T-helper 1 cell (primary cell): ENCODE results near the gene CSNK1D.
A peak's percentile ranks its signal among the peaks of the same experiment; 100 is the strongest.

Source experiments
- DNase-seq, 5 donors: peaks; one replicate each; pipeline ENCODE4 v3.0.0-alpha.2; 2012 to 2020

CSNK1D gene

DNA sequence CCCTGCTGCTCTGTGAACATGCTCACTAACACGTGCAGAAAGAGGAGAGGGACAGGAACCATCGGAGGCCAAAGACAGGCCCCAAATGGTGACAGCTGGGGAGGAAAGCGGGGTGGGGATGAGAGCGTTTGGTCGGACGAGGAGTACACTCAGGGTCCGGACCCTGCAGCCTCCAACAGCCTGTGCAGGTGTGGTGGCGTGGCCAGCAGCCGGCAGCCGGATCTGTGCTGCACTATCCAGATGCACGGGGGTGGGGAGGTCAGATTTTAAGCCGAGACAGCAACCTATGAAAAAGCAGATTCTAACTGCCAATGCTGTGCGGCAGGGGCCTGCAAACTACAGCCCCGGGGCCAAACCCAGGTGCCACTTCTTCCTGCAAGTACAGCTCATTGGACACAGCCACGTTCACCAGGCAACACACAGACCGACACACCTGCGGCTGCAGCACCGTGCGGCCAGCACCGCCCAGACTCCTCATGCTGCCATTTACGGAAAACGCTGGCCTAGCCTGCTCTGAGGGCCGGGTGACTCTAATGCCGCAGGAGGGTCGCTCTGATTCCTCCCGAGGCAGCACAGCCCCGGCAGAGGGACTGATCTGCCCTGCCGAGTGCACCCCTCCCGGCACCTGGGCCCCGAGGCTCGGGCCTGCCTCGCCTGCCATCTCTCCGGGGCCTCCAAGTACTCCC, 23.5 kb downstream of the CSNK1D start:
- DNase-seq = no peak

GRCh38 chr17:82248815-82249674, 24.5 kb downstream of the CSNK1D start:
- DNase-seq = no peak

- DNase-seq = no peak
These were observed 25.4 kb downstream of the CSNK1D start for GRCh38 chr17:82247856-82248671.

- no peak for DNase-seq
These were observed 26.2 kb downstream of the CSNK1D start for GRCh38 chr17:82247182-82247823.

DNA sequence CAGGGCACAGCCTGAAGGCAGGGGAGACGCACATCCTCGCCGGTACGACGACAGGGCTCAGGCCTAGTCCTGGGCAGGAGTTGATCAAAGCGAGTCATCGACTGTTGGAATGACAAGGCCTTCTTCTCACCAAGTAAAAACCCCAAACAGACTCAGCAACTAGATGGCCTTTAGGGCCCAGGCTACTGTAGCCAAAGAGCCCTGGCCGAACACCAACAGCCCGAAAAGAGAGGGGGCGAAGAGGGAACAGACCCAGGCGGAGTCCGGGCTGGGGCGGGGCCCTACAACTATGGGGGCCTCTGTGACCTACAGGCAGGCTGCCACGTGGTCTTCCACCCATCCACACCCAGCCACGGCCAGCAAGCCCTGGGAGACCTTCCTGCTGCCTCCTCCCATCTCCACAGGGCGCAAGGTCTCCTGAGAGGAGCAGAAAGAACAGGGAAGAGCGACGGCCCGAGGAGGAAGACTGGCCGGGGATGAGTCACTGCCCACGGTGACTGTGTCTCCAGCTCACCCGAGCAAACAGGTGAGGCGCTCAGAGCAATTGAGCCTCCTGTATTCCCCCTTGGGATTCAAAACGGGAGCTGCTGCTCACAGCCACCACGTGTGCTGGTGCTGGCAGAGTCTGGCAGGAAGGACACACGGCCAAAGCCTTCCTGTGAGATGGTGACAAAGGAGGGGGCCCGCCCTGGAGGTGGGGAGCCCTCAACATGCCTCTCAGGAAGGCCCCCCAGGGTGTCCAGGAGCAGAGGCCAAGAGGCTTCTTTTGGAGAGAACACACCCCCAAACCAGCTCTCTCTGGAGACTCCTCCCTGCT, 26.9 kb downstream of the CSNK1D start:
- no peak for DNase-seq

DNA sequence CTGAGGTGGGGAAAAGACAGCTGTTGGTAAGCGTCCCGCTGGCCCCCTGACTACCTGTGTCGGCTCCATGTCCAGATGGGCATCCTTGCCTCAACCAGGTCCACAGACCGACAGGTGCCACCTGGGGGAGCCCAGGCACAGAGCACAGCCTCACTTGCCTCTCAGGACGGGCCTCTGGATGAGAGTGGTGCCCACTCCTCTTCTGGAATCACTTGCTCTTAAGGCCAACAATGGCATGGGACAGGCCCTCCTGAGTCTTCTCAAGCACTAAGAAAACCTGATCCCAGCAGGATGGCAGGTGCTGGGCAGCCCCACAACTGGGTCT, 27.5 kb downstream of the CSNK1D start:
- DNase-seq = no peak

- no peak for DNase-seq
These were observed 28.1 kb downstream of the CSNK1D start for GRCh38 chr17:82245134-82246039.

- no peak for DNase-seq
These were observed 28.9 kb downstream of the CSNK1D start for GRCh38 chr17:82244413-82245133.

GRCh38 chr17:82243648-82244412, 29.7 kb downstream of the CSNK1D start:
- DNase-seq = no peak

DNA sequence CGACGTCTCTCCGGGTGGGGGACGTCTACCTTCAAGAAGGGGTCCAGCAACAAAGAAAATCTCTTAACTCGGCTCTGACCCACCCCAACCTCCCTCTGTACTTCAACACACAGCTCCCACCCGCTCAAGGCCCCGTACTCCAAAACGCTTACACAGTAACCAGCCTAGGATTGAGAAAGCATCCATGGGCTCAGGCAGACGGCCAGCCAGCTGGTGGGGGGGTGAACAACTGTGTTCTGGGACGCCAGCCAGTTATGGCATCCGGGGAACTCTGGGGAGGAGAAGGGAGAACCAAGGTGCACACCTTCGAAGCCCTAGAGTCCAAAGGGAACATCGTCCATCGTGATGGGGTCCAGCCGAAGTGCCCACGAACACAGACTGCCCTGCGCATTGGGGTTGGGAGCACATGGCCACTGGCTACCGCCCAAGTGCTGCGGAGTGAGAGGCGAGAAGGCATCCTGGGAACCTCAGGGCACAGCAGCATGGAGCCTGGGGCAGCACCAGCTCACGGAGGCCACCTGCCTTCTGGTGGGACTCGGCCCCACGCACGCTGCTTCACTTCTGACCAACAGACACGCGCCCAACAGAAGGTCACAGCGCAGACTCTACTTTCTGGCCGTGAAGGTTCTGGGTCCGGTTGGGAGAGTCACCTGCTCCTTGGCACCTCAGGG, 30.4 kb downstream of the CSNK1D start:
- no peak for DNase-seq

DNA sequence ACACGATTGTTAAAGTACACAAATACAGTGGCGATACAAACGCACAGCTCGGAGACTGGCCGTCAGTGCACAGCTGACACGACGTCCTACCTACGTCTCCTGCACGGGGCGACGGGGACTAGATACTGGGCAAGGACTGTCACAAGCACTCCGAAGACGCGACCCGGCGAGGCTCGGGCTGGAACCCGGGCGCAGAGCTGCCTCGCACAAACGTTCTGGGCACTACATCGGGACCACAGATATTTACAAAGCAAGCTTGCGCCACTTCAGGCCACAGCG, 30.9 kb downstream of the CSNK1D start:
- no peak for DNase-seq

DNA sequence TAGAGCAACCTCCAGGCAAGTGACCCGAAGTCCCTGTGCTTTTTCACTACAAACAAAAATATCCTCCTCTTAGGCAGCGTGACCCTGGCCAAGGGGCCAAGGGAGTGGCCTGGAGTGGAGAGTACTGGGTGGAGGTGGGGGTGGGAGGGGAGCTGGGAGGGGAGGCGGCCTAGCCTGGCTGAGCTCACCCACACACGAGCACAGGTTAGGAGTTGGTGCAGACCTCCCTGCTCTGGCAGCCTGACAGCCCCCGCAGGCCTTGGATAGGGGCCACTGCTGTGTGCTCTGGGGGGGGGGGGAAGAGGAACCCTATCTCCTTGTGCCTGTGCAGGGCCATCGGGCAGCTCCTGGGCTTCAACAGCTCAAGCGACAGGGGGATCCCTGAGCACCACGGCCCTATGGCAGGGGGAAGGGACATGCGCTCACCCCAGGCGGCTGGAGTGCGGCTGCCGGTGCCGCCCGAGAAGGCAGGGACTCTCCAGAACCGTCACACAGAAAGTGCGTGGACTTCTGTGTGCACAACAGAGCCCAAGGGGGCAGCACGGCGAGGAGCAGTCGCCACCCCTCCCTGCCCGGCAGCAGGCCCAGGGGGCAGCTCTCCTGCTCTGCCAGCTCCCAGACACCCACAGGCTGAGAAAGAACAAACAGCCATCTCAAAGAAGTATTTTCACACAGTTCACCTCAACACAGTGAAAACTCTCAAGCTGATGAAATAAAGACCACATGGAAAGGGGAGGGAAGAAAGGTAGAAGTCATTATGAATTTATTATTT, 31.4 kb downstream of the CSNK1D start:
- no peak for DNase-seq

- no peak for DNase-seq
These were observed 32.1 kb downstream of the CSNK1D start for GRCh38 chr17:82241183-82241925.

GRCh38 chr17:82240506-82241182, 32.9 kb downstream of the CSNK1D start:
- no peak for DNase-seq

DNA sequence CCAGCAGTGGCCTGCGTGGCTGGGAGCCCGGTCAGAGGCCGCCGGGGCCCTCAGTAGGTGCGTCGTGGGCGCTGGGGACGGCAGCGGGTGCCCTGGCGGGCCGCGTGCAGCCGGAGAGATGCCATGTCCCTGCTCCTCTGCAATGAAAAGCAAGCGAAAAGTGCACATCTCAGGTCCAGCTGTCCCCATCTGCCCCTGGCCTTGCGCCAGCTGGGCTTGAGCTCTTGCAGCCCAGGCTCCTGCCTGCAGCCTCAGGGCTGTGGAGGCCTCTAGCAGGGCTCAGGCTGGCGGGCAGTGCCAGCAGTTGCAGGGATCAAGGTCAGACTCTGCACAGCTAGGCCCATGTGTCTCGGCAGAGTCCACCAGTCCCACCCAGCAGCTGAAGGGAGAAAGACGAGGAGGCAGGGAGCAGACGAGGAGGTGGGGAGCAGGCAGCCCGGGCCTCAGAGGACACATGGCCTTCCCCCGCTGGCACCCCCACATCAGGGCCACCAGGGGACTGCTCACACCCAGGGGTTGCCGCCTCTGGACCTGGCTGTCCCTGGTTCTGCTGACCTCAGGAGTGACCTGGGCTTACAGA, 33.5 kb downstream of the CSNK1D start:
- peak in 1 of 5 donors; percentile 10 for DNase-seq

DNA sequence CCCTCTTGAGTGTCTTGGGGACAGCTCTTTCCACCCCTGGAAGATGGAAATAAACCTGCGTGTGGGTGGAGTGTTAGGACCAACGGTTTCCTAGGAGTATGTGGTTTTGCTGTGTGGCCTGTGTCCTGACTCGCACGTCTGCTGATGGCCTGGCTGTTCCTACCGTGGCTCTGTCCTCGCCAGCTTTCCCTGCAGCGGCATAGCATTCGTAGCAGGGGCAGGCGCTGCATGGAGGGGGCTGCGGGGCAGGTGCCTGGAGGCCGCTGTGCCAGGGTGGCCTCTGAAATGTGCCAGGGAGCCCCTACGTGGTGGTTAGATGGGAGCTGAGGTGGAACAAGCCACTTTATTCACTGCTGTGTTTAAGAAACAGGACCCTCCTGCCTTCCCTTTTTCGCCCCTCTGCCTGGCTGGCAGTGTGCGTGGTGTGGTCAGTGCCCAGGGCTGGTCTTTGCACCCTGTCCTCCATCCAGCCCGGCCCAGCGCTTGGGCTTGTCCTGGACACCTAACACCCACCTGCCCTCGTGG, 34.0 kb downstream of the CSNK1D start:
- no peak for DNase-seq
